NCI-H510A (cell line): Measurements from ENCODE around the gene SFXN3.
"Not testable (repeated sequence)": the region's sequence is repeated elsewhere in the genome, so short reads cannot be mapped to it uniquely, and the experiment has no call there.

Experiments used
- DNase-seq: peaks from one replicate; lab custom pipeline; 2025; lab: John Stamatoyannopoulos, UW

Gene SFXN3

GRCh38 chr10:101015582-101015973, 15.5 kb upstream of the SFXN3 start:
- no peak for DNase-seq

- DNase-seq: no peak
Observed at GRCh38 chr10:101016814-101017213, 14.2 kb upstream of the SFXN3 start.

GRCh38 chr10:101018118-101018599, 12.9 kb upstream of the SFXN3 start:
- no peak for DNase-seq

- peak; percentile 76 for DNase-seq
Observed at GRCh38 chr10:101018600-101019439, 12.2 kb upstream of the SFXN3 start.

GRCh38 chr10:101019440-101019703, 11.7 kb upstream of the SFXN3 start:
- no peak for DNase-seq

- no peak for DNase-seq
Observed at GRCh38 chr10:101020427-101021075, 10.5 kb upstream of the SFXN3 start.

- no peak for DNase-seq
Observed at GRCh38 chr10:101021239-101021638, 9.8 kb upstream of the SFXN3 start.

- DNase-seq: no peak
Observed at GRCh38 chr10:101021692-101022251, 9.3 kb upstream of the SFXN3 start.

- DNase-seq: no peak
Observed at GRCh38 chr10:101022967-101023705, 7.9 kb upstream of the SFXN3 start.

GRCh38 chr10:101027106-101027720, 3.8 kb upstream of the SFXN3 start:
- no peak for DNase-seq

GRCh38 chr10:101028446-101029337, 2.3 kb upstream of the SFXN3 start:
- no peak for DNase-seq

GRCh38 chr10:101029520-101030295, 1.3 kb upstream of the SFXN3 start:
- no peak for DNase-seq

GRCh38 chr10:101030496-101031127, 422 bp upstream of the SFXN3 start:
- no peak for DNase-seq

- peak; percentile 37 for DNase-seq
Observed at GRCh38 chr10:101031796-101032636, 982 bp downstream of the SFXN3 start.

- no peak for DNase-seq
Observed at GRCh38 chr10:101032637-101033224, 1.7 kb downstream of the SFXN3 start.

- DNase-seq: no peak
Observed at GRCh38 chr10:101033276-101033675, 2.2 kb downstream of the SFXN3 start.

GRCh38 chr10:101034404-101034803, 3.4 kb downstream of the SFXN3 start:
- DNase-seq: not testable (repeated sequence)

- no peak for DNase-seq
Observed at GRCh38 chr10:101035314-101035713, 4.3 kb downstream of the SFXN3 start.
